DND-41 (cell line): ENCODE measurements around the gene CERS5.
"Not testable (repeated sequence)": the region's sequence is repeated elsewhere in the genome, so short reads cannot be mapped to it uniquely, and the experiment has no call there.

ENCODE experiments used
- ATAC-seq: fragments of 200-7000 bp; cut with Tn5 transposase; 3 replicates; pipeline ENCODE4 v1.9.1; 2021; ENCODE audit warnings: low read depth; ENCODE audit not compliant: insufficient read depth
- DNase-seq: peaks from one replicate; pipeline ENCODE4 v3.0.0-alpha.2; 2020
- H2AFZ ChIP-seq: 2 replicates; pipeline ENCODE4 v1.6.0; 2012; ENCODE audit warnings: low read depth, low read length
- H3K27ac ChIP-seq: 2 replicates; pipeline ENCODE4 v1.5.1; 2012; ENCODE audit warnings: low read length, inconsistent platforms
- H3K27me3 ChIP-seq: fragments of 200-600 bp; sonication (generic); 2 replicates; pipeline ENCODE4 v1.6.0; 2012; ENCODE audit warnings: low read length, mild to moderate bottlenecking, inconsistent platforms; ENCODE audit not compliant: insufficient read depth, poor library complexity
- H3K36me3 ChIP-seq: 2 replicates; pipeline ENCODE4 v1.5.1; 2012; ENCODE audit warnings: low read length, inconsistent platforms; ENCODE audit not compliant: insufficient read depth
- H3K4me1 ChIP-seq: 2 replicates; pipeline ENCODE4 v1.5.1; 2012; ENCODE audit warnings: mild to moderate bottlenecking, low read length; ENCODE audit not compliant: insufficient read depth
- H3K4me2 ChIP-seq: 2 replicates; pipeline ENCODE4 v1.6.0; 2012; ENCODE audit warnings: mild to moderate bottlenecking, moderate library complexity, low read length, inconsistent platforms; ENCODE audit not compliant: insufficient read depth
- H3K4me3 ChIP-seq, 2 experiments: fragments of 200-600 bp in 1 of 2; shearing (Covaris generic) in 1 of 2; 2 replicates each; pipeline ENCODE4 v1.5.1; 2012 to 2016; ENCODE audit warnings: inconsistent platforms in 2 of 2, low read length in 2 of 2, mild to moderate bottlenecking in 2 of 2, low read depth in 1 of 2, moderate library complexity in 1 of 2
- H3K79me2 ChIP-seq: 2 replicates; pipeline ENCODE4 v1.6.0; 2012; ENCODE audit warnings: low read length, inconsistent platforms; ENCODE audit not compliant: insufficient read depth
- H3K9ac ChIP-seq: 2 replicates; pipeline ENCODE4 v1.6.0; 2012; ENCODE audit warnings: low read depth, mild to moderate bottlenecking, inconsistent platforms, low read length, moderate library complexity
- H3K9me3 ChIP-seq: 2 replicates; pipeline ENCODE4 v1.5.1; 2012; ENCODE audit warnings: low read length, moderate library complexity, mild to moderate bottlenecking, inconsistent platforms; ENCODE audit not compliant: insufficient read depth, severe bottlenecking
- H4K20me1 ChIP-seq: 2 replicates; pipeline ENCODE4 v1.6.0; 2012; ENCODE audit warnings: low read length; ENCODE audit not compliant: insufficient read depth
- CTCF ChIP-seq: IDR thresholded peaks from 2 replicates; pipeline ENCODE4 v1.5.1; 2012; ENCODE audit warnings: borderline replicate concordance, low read length, moderate library complexity, mild to moderate bottlenecking; ENCODE audit not compliant: poor library complexity, severe bottlenecking; ENCODE audit errors: extremely low read depth
- EZH2 ChIP-seq: IDR thresholded peaks from 3 replicates; pipeline ENCODE4 v1.6.1; 2012; ENCODE audit warnings: borderline replicate concordance, low read depth, mild to moderate bottlenecking, moderate library complexity, low read length, inconsistent platforms; ENCODE audit not compliant: severe bottlenecking

The CERS5 gene

GRCh38 chr12:50084775-50085614 is 82.2 kb downstream of the CERS5 start, which contains the start of gene SMARCD1:
Gene SMARCD1 (plus strand): TSS chr12:50085342. CDS start chr12:50085370, 28 bp downstream.
- Histone ChIP-seq H3K4me2 (peak within 1 kb of the TSS; percentile 97), H3K79me2 (peaks cover 49% of the 10 kb centered on the region), H3K4me3 (peak within 1 kb of the TSS; percentile 80 to 98), H3K9ac (peak within 1 kb of the TSS; percentile 79), H4K20me1 (peaks cover 26% of the 10 kb centered on the region), H3K4me1 (peaks cover 43% of the 10 kb centered on the region), H3K36me3 (peaks cover 41% of the 10 kb centered on the region), H3K27me3 (no peaks in the 10 kb centered on the region), H3K9me3 (no peaks in the 10 kb centered on the region), H2AFZ (peak within 1 kb of the TSS; percentile 99), H3K27ac (peak within 1 kb of the TSS; percentile 88)
- TF ChIP-seq CTCF (peak; percentile 87), EZH2 (no peak)
- DNase-seq, result peak; percentile 95
- ATAC-seq, result peak; percentile 91

GRCh38 chr12:50084409-50084774 is 82.8 kb downstream of the CERS5 start:
- Histone ChIP-seq H3K4me2 (peak overlapping the region; percentile 75), H2AFZ (peak overlapping the region; percentile 99), H3K4me3 (peak overlapping the region; percentile 80 to 98), H3K36me3 (peaks cover 35% of the 10 kb centered on the region), H3K27ac (peak overlapping the region; percentile 88), H4K20me1 (peaks cover 22% of the 10 kb centered on the region), H3K4me1 (peaks cover 43% of the 10 kb centered on the region), H3K9ac (peak overlapping the region; percentile 79), H3K79me2 (peaks cover 44% of the 10 kb centered on the region)
- H3K27me3 ChIP-seq, H3K9me3 ChIP-seq, ATAC-seq: not testable (repeated sequence)
- peak; percentile 28 for DNase-seq

- Histone ChIP-seq H2AFZ (peak overlapping the region; percentile 41; the same call in 1 of the 2 replicates), H3K27me3 (no peaks in the 10 kb centered on the region), H3K79me2 (peaks cover 33% of the 10 kb centered on the region), H4K20me1 (peaks cover 14% of the 10 kb centered on the region), H3K9ac (no peak overlapping the region), H3K9me3 (no peaks in the 10 kb centered on the region), H3K27ac (peak overlapping the region; percentile 3; the same call in 1 of the 2 replicates), H3K4me2 (peak overlapping the region; percentile 75), H3K4me1 (peaks cover 41% of the 10 kb centered on the region), H3K36me3 (peaks cover 25% of the 10 kb centered on the region), H3K4me3 (no peak overlapping the region)
- ATAC-seq (no peak), DNase-seq (no peak)
- TF ChIP-seq CTCF (no peak), EZH2 (no peak)
These were observed 83.9 kb downstream of the CERS5 start for GRCh38 chr12:50083301-50083700.

- no peak overlapping the region for H3K27ac ChIP-seq
- H4K20me1 ChIP-seq, result peaks cover 14% of the 10 kb centered on the region
- no peak overlapping the region for H2AFZ ChIP-seq
- H3K4me1 ChIP-seq, result peaks cover 35% of the 10 kb centered on the region
- DNase-seq, result no peak
- H3K27me3 ChIP-seq, result no peaks in the 10 kb centered on the region
- H3K4me2 ChIP-seq, result no peak overlapping the region
- H3K79me2 ChIP-seq, result peaks cover 33% of the 10 kb centered on the region
- no peaks in the 10 kb centered on the region for H3K9me3 ChIP-seq
- peaks cover 18% of the 10 kb centered on the region for H3K36me3 ChIP-seq
- no peak overlapping the region for H3K4me3 ChIP-seq
- ATAC-seq, result no peak
- H3K9ac ChIP-seq, result no peak overlapping the region
- no peak for TF ChIP-seq EZH2
- TF ChIP-seq CTCF, result no peak
These were observed 84.5 kb downstream of the CERS5 start for GRCh38 chr12:50082644-50083043.
